SK-N-MC (cell line): ENCODE results near the gene PRKCB.

Source experiments
- EZH2 ChIP-seq: fragments of 200-600 bp; sonication (generic); IDR thresholded peaks from one replicate; pipeline ENCODE4 v1.6.1; 2017; ENCODE audit warnings: antibody characterized with exemption
- FOXP2 ChIP-seq: optimal IDR thresholded peaks from 2 replicates; pipeline ENCODE3; 2011; ENCODE audit warnings: mild to moderate bottlenecking, moderate library complexity; ENCODE audit not compliant: insufficient read depth; ENCODE audit errors: extremely low read length, control extremely low read depth
- POLR2AphosphoS5 ChIP-seq: IDR thresholded peaks from 2 replicates; pipeline ENCODE4 v1.6.1; 2012; ENCODE audit warnings: mild to moderate bottlenecking, low read depth, low read length, borderline replicate concordance

- TF ChIP-seq EZH2 (no peak), POLR2AphosphoS5 (no peak), FOXP2 (no peak)
Measured at GRCh38 chr16:24253192-24253591, 417.4 kb downstream of the PRKCB start.
